Fibroblast of lung (primary cell): ENCODE results near the gene LRRN4.

ENCODE experiments used
- CTCF ChIP-seq, 2 donors: IDR thresholded peaks in 1 of 2; conservative IDR thresholded peaks in 1 of 2; 1 replicate in 1 of 2; 2 replicates in 1 of 2; pipeline ENCODE4 v1.5.1; 2011 to 2012; ENCODE audit warnings: low read length in 2 of 2, control low read depth in 1 of 2, inconsistent platforms in 1 of 2, low read depth in 1 of 2, mild to moderate bottlenecking in 1 of 2
- EZH2 ChIP-seq: IDR thresholded peaks from 2 replicates; pipeline ENCODE4 v1.5.1; 2012; ENCODE audit warnings: low read length, control low read depth, mild to moderate bottlenecking; ENCODE audit errors: missing control alignments

- TF ChIP-seq CTCF (conservative IDR thresholded peaks at IDR 0.05 in 1 of 2, IDR thresholded peaks at IDR 0.05 in 1 of 2; ENCODE audit: low read depth in 1 of 2, low read length in 2 of 2) (no peak), EZH2 (no peak)
These were observed 62.9 kb downstream of the LRRN4 start for GRCh38 chr20:5990946-5991345.
